SK-N-SH (cell line): ENCODE measurements around the gene CCDC106. TPM values are rescaled to one million over a fixed set of nuclear protein-coding genes. Genes with fewer than 3 reads are reported as not detected.

Experiments
- CTCF ChIA-PET: fragments of 300-600, 350-600 bp; formaldehyde crosslinking; extraction: SDS; loops from one replicate; lab custom pipeline; 2021; lab: Yijun Ruan, JAX
- POLR2A ChIA-PET: fragments of 350-600 bp; sonication (Branson Sonifier 250); formaldehyde crosslinking; extraction: SDS; loops from one replicate; lab custom pipeline; 2020; ENCODE audit warnings: antibody characterized with exemption, inconsistent platforms; lab: Yijun Ruan, JAX
- DNase-seq: peaks from one replicate; pipeline ENCODE4 v3.0.0; 2012
- H2AFZ ChIP-seq: fragments of 200-600 bp; sonication (generic); 2 replicates; pipeline ENCODE4 v1.8.1; 2016; ENCODE audit warnings: antibody characterized with exemption, mild to moderate bottlenecking, low read depth
- H3F3A ChIP-seq: fragments of 200-600 bp; sonication (generic); replicated peaks from 2 replicates; pipeline ENCODE3; 2016; ENCODE audit warnings: antibody characterized with exemption, mild to moderate bottlenecking; ENCODE audit not compliant: insufficient read depth
- H3K27ac ChIP-seq, 2 experiments: fragments of 200-500 bp in 1 of 2; fragments of 200-600 bp in 1 of 2; sonication (Bioruptor generic) in 1 of 2; sonication (generic), shearing (Covaris generic) in 1 of 2; 2 replicates each; pipeline versions ENCODE4 v1.5.1 to v1.6.1; 2014 to 2016; ENCODE audit warnings: low read depth in 2 of 2, inconsistent platforms in 1 of 2, low read length in 1 of 2, mild to moderate bottlenecking in 1 of 2, mixed read lengths in 1 of 2
- H3K27me3 ChIP-seq: fragments of 200-600 bp; sonication (generic), shearing (Covaris generic); 2 replicates; pipeline ENCODE4 v1.6.1; 2016; ENCODE audit warnings: mixed run types; ENCODE audit not compliant: insufficient read depth
- H3K36me3 ChIP-seq, 2 experiments: fragments of 200-500 bp in 1 of 2; fragments of 200-600 bp in 1 of 2; sonication (Bioruptor generic) in 1 of 2; sonication (generic) in 1 of 2; replicated peaks in 1 of 2; 2 replicates each; pipeline versions ENCODE3 to v1.5.1; 2014 to 2016; ENCODE audit warnings: low read length in 1 of 2, mild to moderate bottlenecking in 1 of 2; ENCODE audit not compliant: insufficient read depth in 2 of 2, control insufficient read depth in 1 of 2
- H3K4me1 ChIP-seq, 2 experiments: fragments of 200-500 bp in 1 of 2; fragments of 200-600 bp in 1 of 2; sonication (Bioruptor generic) in 1 of 2; sonication (generic), shearing (Covaris generic) in 1 of 2; 2 replicates each; pipeline versions ENCODE4 v1.5.1 to v1.6.1; 2014 to 2016; ENCODE audit warnings: low read depth in 1 of 2, low read length in 1 of 2, mixed run types in 1 of 2; ENCODE audit not compliant: insufficient read depth in 2 of 2, control insufficient read depth in 1 of 2
- H3K4me2 ChIP-seq: fragments of 200-600 bp; sonication (generic), shearing (Covaris generic); 2 replicates; pipeline ENCODE4 v1.6.1; 2017; ENCODE audit warnings: mixed run types
- H3K4me3 ChIP-seq, 2 experiments: fragments of 200-500 bp in 1 of 2; fragments of 200-600 bp in 1 of 2; sonication (Bioruptor generic) in 1 of 2; sonication (generic), shearing (Covaris generic) in 1 of 2; 2 replicates each; pipeline versions ENCODE4 v1.5.1 to v1.8.1; 2014 to 2016; ENCODE audit warnings: low read depth in 2 of 2, inconsistent platforms in 1 of 2, low read length in 1 of 2, mild to moderate bottlenecking in 1 of 2, mixed read lengths in 1 of 2, moderate library complexity in 1 of 2
- H3K79me2 ChIP-seq: fragments of 200-600 bp; sonication (generic); 2 replicates; pipeline ENCODE4 v1.8.1; 2017; ENCODE audit warnings: mild to moderate bottlenecking; ENCODE audit not compliant: insufficient read depth
- H3K9ac ChIP-seq: fragments of 200-600 bp; sonication (generic); 2 replicates; pipeline ENCODE4 v1.6.1; 2017; ENCODE audit warnings: mixed run types
- H3K9me2 ChIP-seq: fragments of 200-600 bp; sonication (generic); 2 replicates; pipeline ENCODE4 v1.6.1; 2017; ENCODE audit warnings: mixed run types
- H3K9me3 ChIP-seq: fragments of 200-600 bp; sonication (generic); 2 replicates; pipeline ENCODE4 v1.6.1; 2017; ENCODE audit warnings: mixed run types, mild to moderate bottlenecking, moderate library complexity
- H4K20me1 ChIP-seq: fragments of 200-600 bp; sonication (generic); 2 replicates; pipeline ENCODE4 v1.6.1; 2017; ENCODE audit warnings: mild to moderate bottlenecking, mixed run types; ENCODE audit not compliant: insufficient read depth
- EZH2phosphoT487 ChIP-seq: fragments of 200-600 bp; sonication (generic); IDR thresholded peaks from 2 replicates; pipeline ENCODE4 v1.6.1; 2017; ENCODE audit warnings: low read depth, mixed run types, mild to moderate bottlenecking, antibody characterized with exemption, moderate library complexity, borderline replicate concordance
- FOXJ3 ChIP-seq: sonication (generic); formaldehyde crosslinking; IDR thresholded peaks from 2 replicates; pipeline ENCODE4 v1.5.1; 2020; ENCODE audit warnings: mild to moderate bottlenecking, missing genetic modification reagents
- GATA2 ChIP-seq: sonication (generic); formaldehyde crosslinking; IDR thresholded peaks from 2 replicates; pipeline ENCODE4 v1.5.0; 2020; ENCODE audit warnings: mild to moderate bottlenecking, missing genetic modification reagents
- JUND ChIP-seq: IDR thresholded peaks from 2 replicates; pipeline ENCODE4 v1.4.0; 2012
- MXI1 ChIP-seq: IDR thresholded peaks from 2 replicates; pipeline ENCODE4 v1.6.1; 2012; ENCODE audit warnings: mild to moderate bottlenecking, low read depth, low read length, improper control_type of control experiment
- NFIC ChIP-seq: IDR thresholded peaks from 2 replicates; pipeline ENCODE4 v1.4.0; 2012; ENCODE audit warnings: borderline replicate concordance
- RCOR1 ChIP-seq: fragments of 150-350 bp; IDR thresholded peaks from 2 replicates; pipeline ENCODE4 v1.6.1; 2017; ENCODE audit warnings: antibody characterized with exemption, low read length
- REST ChIP-seq: IDR thresholded peaks from 2 replicates; pipeline ENCODE4 v1.6.1; 2012; ENCODE audit warnings: mild to moderate bottlenecking, low read depth, low read length, moderate library complexity
- SIN3A ChIP-seq: IDR thresholded peaks from 2 replicates; pipeline ENCODE4 v1.6.1; 2012; ENCODE audit warnings: low read depth, mild to moderate bottlenecking, low read length, moderate library complexity, borderline replicate concordance
- TAF1 ChIP-seq: IDR thresholded peaks from 2 replicates; pipeline ENCODE4 v1.6.1; 2012; ENCODE audit warnings: low read depth, mild to moderate bottlenecking, low read length, moderate library complexity, borderline replicate concordance
- TEAD4 ChIP-seq: IDR thresholded peaks from 2 replicates; pipeline ENCODE4 v1.4.0; 2012; ENCODE audit warnings: mild to moderate bottlenecking, borderline replicate concordance; ENCODE audit not compliant: insufficient read depth
- USF1 ChIP-seq: IDR thresholded peaks from 2 replicates; pipeline ENCODE4 v1.4.0; 2012; ENCODE audit warnings: low read depth, borderline replicate concordance
- YY1 ChIP-seq: IDR thresholded peaks from 2 replicates; pipeline ENCODE4 v1.4.0; 2012; ENCODE audit warnings: low read depth, mild to moderate bottlenecking
- WGBS: methylation state at CpG from one replicate; pipeline ENCODE4 v1.1.6; 2017; ENCODE audit warnings: low lambda C conversion rate; 5-methylcytosine and 5-hydroxymethylcytosine counted together
- polyA plus RNA-seq, 3 experiments: library from polyadenylated mRNA; depleted of rRNA; stranded (reverse); fragments of >200 nt; gene quantifications; 2 replicates each; pipeline ENCODE4 v1.2.3, GENCODE V29; 2012
- TF ChIP-seq, protein P1 (sequence below): fragments of 200-600 bp; sonication (generic); IDR thresholded peaks from 2 replicates; pipeline ENCODE4 v1.6.1; 2017; ENCODE audit warnings: antibody characterized with exemption, mild to moderate bottlenecking, moderate library complexity
- TF ChIP-seq, protein P2 (sequence below): fragments of 150-350 bp; IDR thresholded peaks from 2 replicates; pipeline ENCODE4 v1.6.1; 2017; ENCODE audit warnings: antibody characterized with exemption, low read length, low read depth, borderline replicate concordance
- TF ChIP-seq, protein P3 (sequence below): IDR thresholded peaks from 2 replicates; pipeline ENCODE4 v1.4.0; 2012; ENCODE audit warnings: low read depth

The CCDC106 gene
- polyA plus RNA-seq, 1 of the 3 experiments (the other 2 are of a cell fraction): 27.1 TPM

GRCh38 chr19:55638864-55639359, 9.1 kb upstream of the CCDC106 start:
- Histone ChIP-seq H2AFZ (no peak overlapping the region), H3K27ac (no peak overlapping the region), H3K4me2 (no peak overlapping the region), H3K79me2 (peaks cover 86% of the 10 kb centered on the region), H3K9me2 (no peaks in the 10 kb centered on the region), H3K36me3 (peaks cover 0 to 6% of the 10 kb centered on the region in 2 experiments), H3K4me3 (peak overlapping the region in 1 of 2 experiments; percentile 35; a peak in 1 of 4 replicates), H3K9ac (no peak overlapping the region), H3K9me3 (no peaks in the 10 kb centered on the region), H4K20me1 (no peaks in the 10 kb centered on the region), H3K4me1 (peaks cover 15 to 37% of the 10 kb centered on the region in 2 experiments; a peak in 1 of 4 replicates), H3F3A (peaks cover 26% of the 10 kb centered on the region), H3K27me3 (no peaks in the 10 kb centered on the region)
- WGBS: 91% methylated on average over 6 of the region's 6 CpGs
- TF ChIP-seq, protein P1, sequence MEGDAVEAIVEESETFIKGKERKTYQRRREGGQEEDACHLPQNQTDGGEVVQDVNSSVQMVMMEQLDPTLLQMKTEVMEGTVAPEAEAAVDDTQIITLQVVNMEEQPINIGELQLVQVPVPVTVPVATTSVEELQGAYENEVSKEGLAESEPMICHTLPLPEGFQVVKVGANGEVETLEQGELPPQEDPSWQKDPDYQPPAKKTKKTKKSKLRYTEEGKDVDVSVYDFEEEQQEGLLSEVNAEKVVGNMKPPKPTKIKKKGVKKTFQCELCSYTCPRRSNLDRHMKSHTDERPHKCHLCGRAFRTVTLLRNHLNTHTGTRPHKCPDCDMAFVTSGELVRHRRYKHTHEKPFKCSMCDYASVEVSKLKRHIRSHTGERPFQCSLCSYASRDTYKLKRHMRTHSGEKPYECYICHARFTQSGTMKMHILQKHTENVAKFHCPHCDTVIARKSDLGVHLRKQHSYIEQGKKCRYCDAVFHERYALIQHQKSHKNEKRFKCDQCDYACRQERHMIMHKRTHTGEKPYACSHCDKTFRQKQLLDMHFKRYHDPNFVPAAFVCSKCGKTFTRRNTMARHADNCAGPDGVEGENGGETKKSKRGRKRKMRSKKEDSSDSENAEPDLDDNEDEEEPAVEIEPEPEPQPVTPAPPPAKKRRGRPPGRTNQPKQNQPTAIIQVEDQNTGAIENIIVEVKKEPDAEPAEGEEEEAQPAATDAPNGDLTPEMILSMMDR: peak; percentile 64
- TF ChIP-seq TAF1 (0 out of 2 replicates have a peak, but pooled peaks have one; percentile 4), USF1 (no peak), RCOR1 (no peak), YY1 (0 out of 2 replicates have a peak, but pooled peaks have one; percentile 44), MXI1 (no peak), TEAD4 (no peak), EZH2phosphoT487 (no peak)
- CTCF ChIA-PET: interaction anchor here (1.0 to 5.0 kb wide), 7 partner anchors 12 to 461 kb away, joined by 3 to 28 read pairs (median 5); partner anchors contain the start of gene ZNF784
- DNase-seq: peak; percentile 52
- POLR2A ChIA-PET: interaction anchor here (0.7 kb wide), 1 partner anchor 16 kb away, joined by 3 read pairs; no protein-coding TSS in a partner anchor

DNA sequence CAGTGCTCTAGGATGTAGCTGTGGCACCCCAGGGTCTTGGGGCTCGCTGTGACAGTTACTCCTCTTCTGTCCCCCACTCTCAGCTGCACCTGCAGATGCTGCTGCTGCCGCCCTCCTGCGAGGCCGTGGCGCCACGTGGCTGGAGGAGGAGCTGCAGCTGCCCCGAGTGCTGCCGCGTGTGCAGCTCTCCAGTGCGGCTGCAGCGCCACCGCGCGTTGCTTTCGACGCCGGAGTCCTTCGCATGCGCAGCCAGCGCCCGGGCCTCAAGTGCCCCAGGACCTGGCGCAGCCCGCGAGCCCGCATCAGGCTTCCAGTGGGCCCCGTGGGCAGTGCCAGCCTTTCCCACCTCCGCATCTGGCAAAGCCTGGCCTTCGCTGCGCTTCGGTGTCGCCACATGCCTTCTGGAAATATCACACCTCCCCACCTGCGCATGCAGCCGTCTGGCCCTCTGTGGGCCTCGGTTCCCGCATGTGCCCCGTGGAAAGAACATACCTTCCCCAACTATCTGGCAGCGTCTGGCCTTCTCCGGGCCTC, 7.9 kb upstream of the CCDC106 start:
- Histone ChIP-seq H3K79me2 (peaks cover 95% of the 10 kb centered on the region), H2AFZ (peak overlapping the region; percentile 49; the same call in 1 of the 2 replicates), H3K4me1 (peaks cover 15 to 48% of the 10 kb centered on the region in 2 experiments; a peak in 1 of 4 replicates), H3F3A (peaks cover 27% of the 10 kb centered on the region), H4K20me1 (no peaks in the 10 kb centered on the region), H3K4me2 (peak overlapping the region; percentile 95), H3K27me3 (no peaks in the 10 kb centered on the region), H3K9me2 (no peaks in the 10 kb centered on the region), H3K9ac (peak overlapping the region; percentile 86), H3K9me3 (no peaks in the 10 kb centered on the region), H3K27ac (peak overlapping the region; percentile 85 to 88), H3K4me3 (peak overlapping the region; percentile 53 to 81), H3K36me3 (peaks cover 6 to 10% of the 10 kb centered on the region in 2 experiments)
- ChIA-PET POLR2A (interaction anchor here (0.6 to 1.0 kb wide), 3 partner anchors 14 to 153 kb away, joined by 3 to 4 read pairs (median 4); partner anchors contain the start of gene ZNF524), CTCF (interaction anchor here (0.7 to 5.0 kb wide), 12 partner anchors 8 to 462 kb away, joined by 3 to 28 read pairs (median 4); partner anchors contain the start of gene ZNF784)
- 55% methylated on average over 22 of the region's 38 CpGs for WGBS
- DNase-seq: peak; percentile 83
- TF ChIP-seq GATA2 (CRISPR knock-in tag) (no peak), JUND (no peak), SIN3A (peak; percentile 57; the same call in 1 of the 2 replicates), REST (no peak), FOXJ3 (CRISPR knock-in tag) (peak; percentile 57; the same call in 1 of the 2 replicates), USF1 (peak; percentile 62; the same call in 1 of the 2 replicates), NFIC (no peak)
- TF ChIP-seq, protein P2, sequence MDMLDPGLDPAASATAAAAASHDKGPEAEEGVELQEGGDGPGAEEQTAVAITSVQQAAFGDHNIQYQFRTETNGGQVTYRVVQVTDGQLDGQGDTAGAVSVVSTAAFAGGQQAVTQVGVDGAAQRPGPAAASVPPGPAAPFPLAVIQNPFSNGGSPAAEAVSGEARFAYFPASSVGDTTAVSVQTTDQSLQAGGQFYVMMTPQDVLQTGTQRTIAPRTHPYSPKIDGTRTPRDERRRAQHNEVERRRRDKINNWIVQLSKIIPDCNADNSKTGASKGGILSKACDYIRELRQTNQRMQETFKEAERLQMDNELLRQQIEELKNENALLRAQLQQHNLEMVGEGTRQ: peak; percentile 32; the same call in 1 of the 2 replicates
- TF ChIP-seq, protein P3, sequence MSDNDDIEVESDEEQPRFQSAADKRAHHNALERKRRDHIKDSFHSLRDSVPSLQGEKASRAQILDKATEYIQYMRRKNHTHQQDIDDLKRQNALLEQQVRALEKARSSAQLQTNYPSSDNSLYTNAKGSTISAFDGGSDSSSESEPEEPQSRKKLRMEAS: peak; percentile 99
